ENCODE results near the gene ASPDH. TPM values are rescaled to one million over a fixed set of nuclear protein-coding genes. Genes with fewer than 3 reads are reported as not detected.

The ASPDH gene
- polyA plus RNA-seq, 1 donor (not counting 4 experiments of a cell fraction or from before 2014, with no cell fraction given) = not detected

GRCh38 chr19:50508843-50509190 lies 4.9 kb downstream of the ASPDH start:
- Histone ChIP-seq H3K79me2 (ENCODE audit: control insufficient read depth, insufficient read depth, low read length) (peaks cover 5% of the 10 kb centered on the region), H4K20me1 (ENCODE audit: control insufficient read depth, extremely low read depth, insufficient read depth, low read length) (no peaks in the 10 kb centered on the region), H3K27ac (ENCODE audit: control insufficient read depth, insufficient read depth, low read length) (no peak overlapping the region), H3K9me3 (ENCODE audit: control insufficient read depth, low read depth, low read length) (no peaks in the 10 kb centered on the region), H3K27me3 (ENCODE audit: control insufficient read depth, extremely low read depth, insufficient read depth, low read length) (no peaks in the 10 kb centered on the region), H3K4me3 (ENCODE audit: control insufficient read depth in 2 of 3, extremely low read depth in 1 of 3, insufficient read depth in 2 of 3, low read depth in 1 of 3, low read length in 3 of 3) (no peak overlapping the region), H3K4me1 (ENCODE audit: control insufficient read depth, extremely low read depth, insufficient read depth, low read length) (peaks cover 4% of the 10 kb centered on the region), H3K9me1 (ENCODE audit: control insufficient read depth, extremely low read depth, insufficient read depth, low read length) (no peaks in the 10 kb centered on the region), H3K4me2 (ENCODE audit: control insufficient read depth, extremely low read depth, insufficient read depth, low read depth, low read length) (no peak overlapping the region), H2AFZ (ENCODE audit: control insufficient read depth, low read length) (no peak overlapping the region), H3K9ac (ENCODE audit: control insufficient read depth, extremely low read depth, insufficient read depth, low read length) (no peak overlapping the region), H3K36me3 (ENCODE audit: control insufficient read depth in 2 of 2, extremely low read depth in 1 of 2, insufficient read depth in 2 of 2, low read length in 2 of 2) (peaks cover 0 to 1% of the 10 kb centered on the region in 2 experiments)
- no peak for FAIRE-seq
- no peak for DNase-seq (ENCODE audit: low read depth, low spot score)
- TF ChIP-seq CTCF (optimal IDR thresholded peaks at IDR 0.05 in 1 of 3, IDR thresholded peaks at IDR 0.05 in 1 of 3, conservative IDR thresholded peaks at IDR 0.05 in 1 of 3; ENCODE audit: extremely low read depth in 1 of 3, insufficient read depth in 2 of 3, low read length in 3 of 3) = no peak
- TF ChIP-seq EZH2 (IDR thresholded peaks at IDR 0.05; ENCODE audit: low read length) = no peak
- dilution Hi-C loops (cut with MboI; ENCODE audit: extremely low pct_ligation_motif_present, low sequenced_read_pairs) = no loop called here

GRCh38 chr19:50507376-50507775 lies 6.3 kb downstream of the ASPDH start:
- dilution Hi-C loops (cut with MboI; ENCODE audit: extremely low pct_ligation_motif_present, low sequenced_read_pairs) = no loop called here
- no peak overlapping the region for H2AFZ ChIP-seq (ENCODE audit: control insufficient read depth, low read length)
- TF ChIP-seq EZH2 (IDR thresholded peaks at IDR 0.05; ENCODE audit: low read length) (no peak), CTCF (optimal IDR thresholded peaks at IDR 0.05 in 1 of 3, IDR thresholded peaks at IDR 0.05 in 1 of 3, conservative IDR thresholded peaks at IDR 0.05 in 1 of 3; ENCODE audit: extremely low read depth in 1 of 3, insufficient read depth in 2 of 3, low read length in 3 of 3) (no peak)
- no peak overlapping the region for H3K27ac ChIP-seq (ENCODE audit: control insufficient read depth, insufficient read depth, low read length)
- H4K20me1 ChIP-seq (ENCODE audit: control insufficient read depth, extremely low read depth, insufficient read depth, low read length) = no peaks in the 10 kb centered on the region
- H3K27me3 ChIP-seq (ENCODE audit: control insufficient read depth, extremely low read depth, insufficient read depth, low read length) = no peaks in the 10 kb centered on the region
- peaks cover 4% of the 10 kb centered on the region for H3K4me1 ChIP-seq (ENCODE audit: control insufficient read depth, extremely low read depth, insufficient read depth, low read length)
- no peaks in the 10 kb centered on the region for H3K9me1 ChIP-seq (ENCODE audit: control insufficient read depth, extremely low read depth, insufficient read depth, low read length)
- FAIRE-seq = no peak
- H3K9me3 ChIP-seq (ENCODE audit: control insufficient read depth, low read depth, low read length) = no peaks in the 10 kb centered on the region
- H3K79me2 ChIP-seq (ENCODE audit: control insufficient read depth, insufficient read depth, low read length) = peaks cover 5% of the 10 kb centered on the region
- peaks cover 0 to 1% of the 10 kb centered on the region in 2 experiments for H3K36me3 ChIP-seq (ENCODE audit: control insufficient read depth in 2 of 2, extremely low read depth in 1 of 2, insufficient read depth in 2 of 2, low read length in 2 of 2)
- no peak overlapping the region for H3K4me2 ChIP-seq (ENCODE audit: control insufficient read depth, extremely low read depth, insufficient read depth, low read depth, low read length)
- no peak for DNase-seq (ENCODE audit: low read depth, low spot score)
- no peak overlapping the region for H3K4me3 ChIP-seq (ENCODE audit: control insufficient read depth in 2 of 3, extremely low read depth in 1 of 3, insufficient read depth in 2 of 3, low read depth in 1 of 3, low read length in 3 of 3)
- no peak overlapping the region for H3K9ac ChIP-seq (ENCODE audit: control insufficient read depth, extremely low read depth, insufficient read depth, low read length)

All from keratinocyte (primary cell).